ENCODE measurements around the gene STARD3NL.

- TF ChIP-seq CTCF (IDR thresholded peaks at IDR 0.05) (no peak), POLR2A (IDR thresholded peaks at IDR 0.05; ENCODE audit: low read depth) (no peak), POLR2AphosphoS5 (IDR thresholded peaks at IDR 0.05) (no peak), EP300 (IDR thresholded peaks at IDR 0.05) (no peak)
Observed at GRCh38 chr7:38274486-38274885, 96.4 kb downstream of the STARD3NL start.
